GM19397 (cell line): ENCODE data around the gene SSBP4.

Experiments used
- ATAC-seq: cut with Tn5 transposase; IDR thresholded peaks from one replicate; pipeline ENCODE4 v1.9.1; 2021; ENCODE audit warnings: mild to moderate bottlenecking, moderate library complexity; ENCODE audit not compliant: unreplicated experiment

SSBP4 gene

DNA sequence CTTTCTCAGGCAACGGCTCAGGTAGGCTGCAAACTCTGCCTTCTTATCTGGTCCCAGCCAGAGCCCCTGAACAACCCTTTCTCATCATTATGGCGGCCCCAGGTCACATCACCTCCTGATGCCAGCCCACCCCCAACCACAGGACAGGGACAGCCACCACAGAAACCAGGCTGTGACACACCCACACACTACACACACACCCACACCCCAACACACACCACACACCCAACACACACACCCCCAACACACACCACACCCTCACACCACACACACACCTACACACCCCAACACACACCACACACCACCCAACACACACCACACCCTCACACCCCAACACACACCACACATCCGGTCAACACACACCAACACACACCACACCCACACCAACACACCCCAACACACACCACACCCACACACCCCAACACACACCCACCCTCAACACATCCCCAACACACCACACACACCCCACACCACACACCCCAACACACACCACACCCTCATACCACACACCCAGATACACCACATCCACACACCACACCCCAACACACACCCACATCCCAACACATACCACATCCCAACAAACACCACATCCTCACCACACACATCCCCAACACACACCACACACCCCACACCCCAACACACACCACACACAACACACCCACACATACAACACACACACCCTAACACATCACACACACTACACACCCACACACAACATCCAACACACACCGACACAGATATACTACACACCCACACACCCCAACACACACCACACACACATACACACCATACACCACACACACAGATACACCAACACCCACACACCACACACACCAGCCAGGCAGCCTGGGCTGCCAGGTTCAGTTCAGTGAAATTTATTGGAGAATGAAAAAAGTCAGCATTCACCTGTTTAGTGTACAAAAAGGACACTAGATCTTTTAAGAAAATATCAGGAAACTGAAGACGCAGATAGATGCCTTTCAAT, 22.9 kb downstream of the SSBP4 start:
- no peak for ATAC-seq

DNA sequence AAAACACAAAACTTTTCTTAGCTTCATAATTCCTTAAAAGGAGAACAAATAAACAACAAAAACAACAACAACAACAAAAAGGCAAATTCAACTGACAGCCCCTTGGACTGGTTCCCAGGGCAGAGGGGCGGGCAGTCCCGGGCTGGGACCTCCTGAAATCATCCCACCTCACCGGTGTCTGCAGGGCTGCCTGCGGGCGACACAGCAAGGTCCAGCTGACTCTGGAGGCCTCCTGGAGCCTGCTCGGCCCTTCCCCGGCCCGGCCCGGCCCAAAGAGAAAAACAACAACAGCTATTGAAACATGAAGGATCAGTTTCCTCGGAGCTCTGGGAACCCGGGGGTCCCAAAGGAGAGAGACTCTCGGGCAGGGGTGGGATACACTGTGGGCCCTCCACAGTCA, 23.7 kb downstream of the SSBP4 start:
- no peak for ATAC-seq

DNA sequence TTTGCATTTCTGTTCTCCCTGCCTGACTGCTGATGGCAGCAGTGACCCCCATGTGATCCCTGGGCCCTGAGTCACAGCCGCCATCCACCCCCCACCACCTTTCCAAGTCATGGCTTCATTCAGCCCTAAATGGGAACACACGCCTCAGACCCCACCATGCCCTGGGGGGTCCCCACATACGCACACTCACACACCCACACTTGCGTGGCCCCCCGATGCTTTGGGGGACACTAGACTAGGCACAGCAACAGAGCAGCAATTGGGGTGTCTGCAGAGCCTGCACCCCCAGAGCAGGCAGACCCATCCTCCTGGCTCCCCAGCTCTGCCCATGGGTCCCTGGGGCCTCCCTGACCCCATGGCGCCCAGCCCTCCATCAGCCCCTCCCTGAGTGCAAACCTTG, 24.2 kb downstream of the SSBP4 start:
- ATAC-seq, result no peak

DNA sequence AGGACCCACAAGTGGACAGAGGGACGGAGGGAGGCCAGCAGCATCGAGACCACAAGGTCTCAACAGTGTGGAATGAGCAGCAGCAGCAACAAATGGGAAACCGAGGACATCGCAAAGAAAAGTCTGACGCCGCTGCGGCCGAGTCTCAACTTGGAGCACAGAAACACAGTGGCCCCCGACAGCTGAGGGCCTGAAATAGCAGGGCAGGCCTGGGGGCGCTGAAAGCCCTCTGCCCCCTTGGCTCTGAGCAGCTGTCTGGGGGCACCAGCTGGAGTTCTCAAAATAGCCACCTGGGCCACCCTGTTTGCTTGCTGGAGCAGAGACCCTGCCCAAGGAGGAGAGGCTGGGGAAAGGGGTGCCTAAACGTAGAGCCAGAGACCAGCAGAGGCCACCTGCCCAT, 24.6 kb downstream of the SSBP4 start:
- ATAC-seq, result no peak

DNA sequence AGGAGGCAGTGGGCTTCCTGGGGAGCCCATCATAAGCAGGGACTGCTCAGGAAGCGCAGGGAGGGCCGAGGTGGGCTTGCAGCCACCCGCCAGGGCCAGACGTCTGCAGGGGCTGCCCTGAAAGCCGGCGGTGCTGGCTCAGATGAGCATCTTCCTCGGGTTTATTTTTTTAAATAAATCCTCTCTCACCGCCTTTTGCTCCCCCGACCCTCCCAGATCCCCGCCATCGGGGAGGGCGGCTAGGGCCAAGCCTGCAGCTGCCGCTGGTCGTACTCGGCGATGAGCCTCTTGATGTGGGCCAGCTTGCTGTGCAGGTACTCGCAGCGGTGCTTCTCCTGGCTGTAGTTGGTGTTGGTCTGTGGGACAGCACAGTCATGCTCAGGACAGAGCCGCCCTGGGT, 25.3 kb downstream of the SSBP4 start:
- no peak for ATAC-seq

DNA sequence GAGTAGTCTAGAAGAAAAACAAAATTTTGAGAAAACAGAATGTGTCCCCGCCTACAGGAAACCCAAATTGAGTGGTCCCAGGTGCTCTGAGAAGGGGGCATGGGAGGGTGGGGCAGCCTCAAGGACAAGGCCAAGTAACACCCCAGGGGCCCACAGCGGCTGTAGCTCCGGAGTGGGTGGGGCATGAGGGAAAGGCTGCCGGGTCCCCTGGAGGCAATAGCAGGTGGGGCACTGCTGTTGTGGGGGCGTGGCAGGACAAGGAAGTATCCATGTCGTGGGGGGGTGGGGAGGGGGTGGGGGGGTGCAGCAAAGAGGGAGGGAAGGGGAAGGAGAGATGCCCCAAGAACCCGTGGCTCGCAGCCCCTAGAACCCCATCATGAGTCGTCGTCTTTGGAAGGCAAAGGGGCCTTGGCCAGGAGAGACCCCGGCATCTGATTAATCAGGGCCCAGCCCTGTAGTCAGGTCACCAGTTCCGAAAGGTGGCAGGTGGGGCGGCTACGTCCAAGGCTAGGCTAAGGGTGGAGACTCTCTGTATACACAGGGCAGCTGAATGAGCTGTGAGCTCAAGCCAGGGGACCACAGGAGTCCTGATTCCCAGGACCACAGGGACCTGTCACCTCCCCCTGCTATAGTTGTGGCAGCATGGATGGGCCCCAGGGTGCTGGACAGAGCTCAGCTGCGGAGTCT, 26.2 kb downstream of the SSBP4 start:
- no peak for ATAC-seq

DNA sequence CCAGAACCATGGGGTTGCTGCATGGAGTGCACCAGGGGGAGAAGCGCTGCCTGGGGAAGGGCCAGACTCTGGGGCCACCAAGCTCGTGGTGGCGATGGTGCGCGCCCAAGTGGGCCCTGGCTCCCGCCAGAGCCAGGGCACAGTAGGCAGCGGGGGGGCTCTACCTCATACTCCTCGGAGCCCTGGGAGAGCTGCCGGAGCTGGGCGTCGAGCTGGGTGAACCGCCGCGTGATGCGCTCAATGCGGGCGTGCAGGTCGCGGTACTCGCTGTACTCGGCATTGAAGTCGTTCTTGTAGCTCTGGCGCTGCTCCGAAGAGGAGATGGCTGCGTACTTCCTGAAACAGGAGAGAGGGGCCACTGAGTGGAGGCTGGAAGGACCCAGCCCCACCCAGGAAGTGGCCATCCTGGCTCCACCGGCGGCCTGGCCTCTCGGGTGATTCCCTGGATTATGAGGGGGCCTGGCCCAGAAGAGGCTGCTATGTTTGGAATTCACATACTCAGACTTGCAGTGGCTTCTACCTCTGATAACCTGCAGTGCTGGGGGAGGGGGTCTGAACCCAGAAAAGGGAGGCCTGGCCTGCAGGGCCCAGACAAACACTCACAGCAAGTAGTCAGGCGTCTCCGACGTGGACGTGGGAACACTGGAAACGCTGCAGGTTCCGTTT, 27.1 kb downstream of the SSBP4 start:
- no peak for ATAC-seq

DNA sequence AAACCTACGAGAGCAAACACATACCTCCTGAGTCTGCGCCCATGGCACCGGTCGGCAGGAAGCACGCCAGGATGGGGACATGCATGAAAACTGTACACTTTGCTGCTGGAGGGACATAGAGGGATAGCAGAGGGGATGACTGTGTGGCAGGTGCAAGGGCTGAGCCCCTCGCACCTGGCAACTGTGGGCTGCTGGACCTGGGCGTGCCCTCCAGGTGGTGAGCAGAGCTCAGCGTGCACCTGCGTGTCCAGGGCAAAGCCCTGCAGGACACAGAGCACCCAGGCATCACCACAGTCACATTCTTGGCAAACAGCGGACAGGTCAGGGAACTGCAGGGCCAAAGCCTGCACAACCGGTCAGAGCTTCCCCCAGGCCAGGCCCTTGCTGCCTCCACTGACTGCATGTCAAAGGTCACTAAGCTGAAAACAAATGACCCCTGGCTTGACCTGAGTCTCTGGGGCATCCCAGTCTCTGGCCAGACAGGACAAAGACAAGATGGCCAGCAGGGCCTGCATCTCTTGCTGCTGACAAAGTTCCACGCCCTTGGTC, 27.7 kb downstream of the SSBP4 start:
- no peak for ATAC-seq

DNA sequence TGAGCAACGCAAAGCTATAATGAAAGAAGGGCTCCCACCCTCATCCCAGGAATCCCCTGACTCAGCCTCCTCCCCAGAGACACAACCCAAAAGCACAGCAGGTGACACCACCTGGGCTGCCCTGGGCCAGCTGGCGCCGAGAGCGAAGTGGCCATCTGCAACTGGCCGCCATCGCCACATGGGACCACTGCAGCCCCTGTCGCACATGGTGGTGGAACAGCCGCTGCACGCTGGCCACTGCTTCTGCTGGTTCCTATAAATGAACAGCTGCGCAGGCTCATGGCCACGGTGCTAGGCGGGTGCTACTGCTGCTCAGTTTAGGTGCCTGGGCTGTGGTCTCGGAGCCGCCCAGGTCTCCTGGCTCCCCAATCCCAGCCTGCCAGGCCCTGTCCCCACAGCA, 30.4 kb downstream of the SSBP4 start:
- ATAC-seq, result no peak

DNA sequence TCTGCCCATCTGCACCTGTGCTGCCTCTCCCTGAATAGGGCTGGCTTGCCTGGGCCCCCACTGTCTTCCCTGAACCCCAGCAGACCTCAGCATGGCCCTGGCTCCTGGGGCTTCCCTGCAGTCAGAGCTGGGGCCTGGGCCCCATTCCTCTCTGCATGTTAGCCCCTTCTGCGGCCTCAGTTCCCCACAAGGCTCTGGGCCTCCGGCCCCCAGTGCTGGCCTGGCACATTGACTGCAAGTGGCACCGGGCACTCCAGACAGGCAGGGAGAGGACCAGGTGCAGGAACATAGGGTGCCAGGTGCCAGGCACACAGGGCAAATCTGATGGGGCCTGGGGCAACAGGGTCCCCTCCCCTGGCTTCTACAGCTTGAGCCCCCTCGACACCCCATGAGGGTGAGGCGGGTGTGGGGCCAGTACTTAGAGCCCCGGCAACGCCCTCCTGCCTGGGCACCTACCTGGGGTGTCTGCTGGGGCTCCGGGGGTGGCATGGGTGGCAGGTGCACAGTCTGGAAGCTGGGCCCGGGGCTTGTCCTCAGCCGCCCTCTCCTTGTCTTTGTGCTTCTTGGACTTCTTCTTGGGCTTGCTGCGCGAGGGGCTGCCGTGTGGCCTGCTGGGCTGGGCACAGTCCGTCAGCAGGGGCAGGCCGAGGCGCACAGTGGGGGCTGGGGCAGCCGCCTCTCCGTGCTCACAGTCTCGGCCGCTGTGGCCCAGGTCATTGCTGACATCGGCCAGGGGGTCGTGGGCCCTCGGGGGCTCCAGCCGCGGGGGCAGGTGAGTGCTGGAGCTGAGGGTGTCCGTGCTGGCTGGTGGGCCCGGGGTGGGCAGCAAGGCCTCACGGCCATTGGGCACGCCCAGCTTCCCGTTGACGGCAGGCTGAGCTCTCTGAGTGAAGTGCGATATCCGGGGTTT, 31.1 kb downstream of the SSBP4 start:
- ATAC-seq, result no peak

DNA sequence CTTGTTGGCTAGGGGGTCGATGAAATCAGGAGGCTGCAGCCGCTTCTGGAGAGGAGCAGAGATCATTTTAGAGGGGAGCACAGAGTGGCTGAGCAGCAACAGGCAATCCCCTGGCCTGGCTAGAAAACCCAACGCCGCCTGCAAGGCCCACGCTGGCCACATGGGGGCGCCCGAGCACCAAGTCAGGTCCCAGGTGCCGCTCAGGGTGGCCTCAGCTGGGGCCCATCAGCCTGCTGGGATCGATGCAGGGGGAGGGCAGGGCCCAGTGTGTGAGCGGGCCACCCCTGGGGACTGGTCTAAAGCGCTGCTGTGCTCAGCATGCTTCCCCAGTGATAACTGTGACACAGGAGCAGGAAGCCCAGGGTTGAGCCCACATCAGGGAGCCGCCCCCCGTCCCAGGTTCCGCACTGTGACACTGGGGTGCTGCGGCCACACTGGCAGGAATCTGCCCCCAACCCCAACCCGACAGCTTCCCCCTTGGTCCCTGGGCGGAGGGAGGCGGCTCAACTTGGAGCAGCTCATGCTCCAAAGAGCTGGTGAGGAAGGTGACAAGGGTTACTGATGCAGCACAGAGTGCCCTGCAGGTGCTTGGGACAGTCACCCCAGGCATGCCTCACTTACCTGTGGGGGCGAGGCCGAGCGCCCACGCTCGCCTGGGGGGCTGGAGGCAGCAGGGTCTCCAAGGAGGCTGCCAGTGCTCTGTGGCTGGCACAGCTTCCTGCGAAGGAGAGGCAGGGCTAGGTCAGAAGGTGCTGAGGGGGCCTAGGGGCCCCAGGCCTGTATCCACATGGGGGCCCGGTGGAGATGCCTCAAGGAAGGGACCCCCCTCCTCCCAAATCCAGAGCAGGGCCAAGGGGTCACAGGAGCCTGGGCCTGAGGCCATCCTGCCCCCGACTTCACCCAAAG, 32.0 kb downstream of the SSBP4 start:
- ATAC-seq, result no peak

DNA sequence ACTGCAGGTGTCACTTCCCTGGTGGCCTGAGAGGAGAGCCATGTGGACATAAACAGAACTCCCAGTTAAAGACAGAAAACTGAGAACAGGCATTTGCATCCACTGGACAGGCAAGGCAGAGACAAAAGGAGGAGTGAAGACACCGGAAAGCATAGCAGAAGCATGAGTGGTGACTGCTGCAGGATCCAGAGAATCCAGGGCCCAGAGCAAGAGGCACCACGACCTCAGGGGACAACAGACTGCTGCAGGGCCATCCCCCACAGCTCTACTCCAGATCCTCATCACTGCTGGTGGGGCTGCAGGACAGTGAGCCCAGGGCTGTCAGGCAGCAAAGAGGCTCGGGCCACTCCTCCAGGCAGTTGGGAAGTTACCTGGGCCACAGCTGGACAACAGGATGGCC, 33.2 kb downstream of the SSBP4 start:
- ATAC-seq, result no peak

DNA sequence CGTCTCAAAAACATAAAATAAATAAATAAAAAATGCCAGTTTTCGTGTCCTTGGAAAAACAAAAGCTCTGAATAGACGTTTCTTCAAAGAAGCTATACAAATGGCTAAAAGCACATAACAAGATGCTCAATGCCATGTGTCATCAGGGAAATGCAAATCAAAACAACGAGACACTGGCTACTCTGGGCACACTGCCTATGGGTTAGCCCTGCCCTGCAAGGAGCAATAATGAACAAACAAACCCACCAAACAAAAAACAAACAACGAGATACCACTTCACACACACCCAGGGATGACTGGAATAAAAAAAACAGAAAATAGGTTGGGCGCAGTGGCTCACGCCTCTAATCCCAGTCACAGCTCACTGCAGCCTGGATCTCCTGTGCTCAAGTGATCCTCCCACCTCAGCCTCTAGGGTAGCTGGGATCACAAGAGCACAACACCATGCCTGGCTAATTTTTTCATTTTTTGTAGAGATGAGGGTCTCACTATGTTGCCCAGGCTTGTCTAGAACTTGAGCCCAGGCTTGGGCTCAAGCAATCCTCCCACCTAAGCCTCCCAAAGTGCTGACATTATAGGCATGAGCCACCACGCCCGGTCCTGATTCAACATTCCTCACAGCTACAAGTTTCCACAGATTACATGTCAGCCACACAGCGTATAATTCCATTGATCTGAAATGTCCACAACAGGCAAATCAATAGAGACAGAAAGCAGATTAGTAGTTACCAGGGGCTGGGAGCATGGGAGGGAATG, 34.2 kb downstream of the SSBP4 start:
- ATAC-seq, result no peak

DNA sequence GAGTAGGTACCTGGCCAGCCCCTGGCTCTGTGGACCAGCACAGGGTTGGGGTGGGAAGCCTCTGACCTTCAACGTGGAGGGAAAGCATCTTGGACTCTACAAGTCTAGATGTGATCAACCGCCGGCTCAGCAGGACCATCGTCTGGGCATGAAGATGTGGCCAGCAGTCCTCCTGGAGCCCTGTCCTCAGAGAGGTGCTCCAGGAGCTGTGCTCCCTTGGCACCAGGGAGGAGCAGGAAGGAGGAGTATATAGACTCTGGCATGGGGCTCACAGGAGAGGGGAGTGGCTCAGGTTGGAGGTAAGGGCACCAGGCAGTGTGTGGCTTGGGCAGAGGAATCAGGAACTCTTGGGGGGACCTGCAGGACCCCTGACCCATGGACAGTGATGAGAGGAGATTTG, 37.1 kb downstream of the SSBP4 start:
- ATAC-seq, result no peak

DNA sequence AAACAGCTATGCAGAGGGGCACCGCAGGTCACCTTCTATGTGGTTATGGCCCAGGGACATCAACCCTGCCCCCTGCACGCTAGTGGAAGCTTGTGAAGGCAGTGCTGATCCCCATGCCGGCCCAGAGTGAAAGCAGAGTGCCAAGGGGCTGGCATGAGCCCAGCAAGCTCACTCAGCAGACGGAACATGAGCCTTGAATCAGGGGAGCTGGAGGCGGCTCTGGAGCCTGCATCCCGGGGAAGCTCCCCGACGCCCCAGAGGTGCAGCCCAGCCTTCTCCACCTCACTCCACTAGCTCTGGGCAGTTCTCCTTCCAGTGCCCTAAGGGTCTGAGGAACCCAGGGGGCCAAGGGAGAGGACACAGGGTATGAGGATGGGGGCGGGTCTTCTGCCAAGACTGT, 37.8 kb downstream of the SSBP4 start:
- no peak for ATAC-seq

DNA sequence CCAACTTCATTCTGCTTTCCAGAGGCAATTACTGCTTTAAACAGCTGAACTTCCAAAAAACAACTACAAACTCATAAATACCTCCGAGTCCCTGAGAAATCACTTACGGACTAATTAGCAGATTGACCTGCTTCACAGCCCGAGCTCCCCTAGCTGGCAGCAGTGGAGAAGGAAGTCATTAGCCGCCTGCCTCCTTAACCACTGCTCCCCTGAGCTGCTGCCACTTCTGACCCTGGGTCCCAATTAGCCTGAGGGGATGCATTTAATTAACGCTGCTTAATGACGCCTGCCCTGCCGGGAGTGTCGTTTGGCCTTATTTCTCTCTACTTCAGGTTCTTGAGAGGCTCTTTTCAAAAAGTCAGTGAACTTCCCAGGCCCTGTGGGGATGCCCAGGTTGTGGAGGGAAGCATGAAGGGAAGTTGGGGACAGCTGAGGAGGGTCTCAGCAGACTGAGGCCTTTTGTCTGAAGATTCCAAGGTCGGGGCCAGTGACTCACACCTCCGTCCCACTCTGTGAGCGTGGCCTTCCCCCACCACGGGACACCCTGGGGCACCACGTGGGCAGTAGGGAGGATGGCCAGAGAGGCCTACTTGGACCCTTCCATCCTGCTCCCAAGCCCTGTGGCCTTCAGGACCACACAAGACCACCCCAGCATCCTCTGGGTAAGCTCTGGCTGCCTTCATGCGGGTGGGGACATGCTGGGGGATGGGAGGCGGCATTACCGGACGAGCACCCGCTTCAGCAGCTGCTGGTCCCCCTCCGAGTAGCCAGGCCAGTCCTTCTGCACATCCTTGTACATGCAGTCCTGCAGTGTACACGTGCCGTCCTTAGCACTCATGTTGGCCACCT, 38.5 kb downstream of the SSBP4 start:
- no peak for ATAC-seq

DNA sequence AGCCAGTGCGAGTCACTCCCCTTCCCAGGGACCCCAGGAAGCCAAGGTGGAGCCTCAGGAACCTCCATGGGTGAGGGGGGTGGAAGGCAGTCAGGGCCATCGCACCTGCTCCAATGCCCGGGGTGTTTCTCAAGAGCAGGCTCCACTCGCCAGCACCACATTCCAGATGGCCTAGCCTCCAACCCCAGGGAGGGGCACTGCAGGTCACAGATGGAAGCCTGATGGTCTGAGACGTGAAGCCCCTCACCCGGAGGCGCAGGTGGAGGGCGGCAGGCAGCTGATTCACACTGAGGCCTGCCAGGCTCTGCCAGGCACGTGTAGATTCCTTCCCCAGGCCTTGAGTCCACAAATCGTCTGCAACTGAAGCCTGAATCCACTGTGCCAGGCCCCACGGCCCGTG, 41.7 kb downstream of the SSBP4 start:
- no peak for ATAC-seq

DNA sequence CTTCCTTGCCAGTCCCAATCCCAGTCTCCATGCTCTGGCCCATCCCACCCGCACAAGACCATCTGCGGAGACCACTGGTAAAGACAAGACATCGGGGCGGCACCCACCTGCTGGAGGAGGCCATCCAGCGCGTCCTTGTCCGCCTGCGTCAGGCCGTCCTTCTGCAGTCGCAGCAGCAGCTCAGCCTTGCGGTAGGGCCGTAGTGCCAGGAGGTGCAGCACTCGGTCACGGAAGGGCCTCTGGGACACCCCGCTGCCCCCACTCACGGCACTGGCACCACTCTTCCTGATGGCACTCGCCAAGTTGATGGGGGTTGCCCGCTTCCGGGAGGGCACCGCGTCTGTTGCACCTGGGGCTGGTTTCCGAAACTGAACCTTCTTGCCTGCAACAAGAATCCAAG, 42.3 kb downstream of the SSBP4 start:
- ATAC-seq, result no peak
